ENCODE measurements around the gene SYK. TPM values are rescaled to one million over a fixed set of nuclear protein-coding genes. Genes with fewer than 3 reads are reported as not detected.

Gene SYK
- total RNA-seq, 3 donors from 2014 or later (not counting 1 experiment from before 2014, with no cell fraction given) = 75.5 to 104 (median 78.0) TPM

GRCh38 chr9:90842996-90843395 lies 41.4 kb downstream of the SYK start:
- Histone ChIP-seq H3K4me3 (ENCODE audit: low read length) (no peak overlapping the region), H3K27ac (ENCODE audit: low read length) (peak overlapping the region; percentile 38), H3K9me3 (ENCODE audit: control insufficient read depth, insufficient read depth, low read length) (no peaks in the 10 kb centered on the region), H3K4me1 (ENCODE audit: control insufficient read depth, insufficient read depth, low read length) (peaks cover 51% of the 10 kb centered on the region), H3K36me3 (ENCODE audit: control insufficient read depth, insufficient read depth, low read length) (peaks cover 36% of the 10 kb centered on the region), H3K27me3 (ENCODE audit: control insufficient read depth, insufficient read depth, low read length) (no peaks in the 10 kb centered on the region)
- Mint-ChIP-seq H3K36me3 (peaks cover 4% of the 10 kb centered on the region), H3K4me3 (no peak overlapping the region), H3K27ac (no peak overlapping the region), H3K9me3 (no peaks in the 10 kb centered on the region), H3K27me3 (ENCODE audit: low read depth in 2 of 2) (no peaks in the 10 kb centered on the region), H3K4me1 (peaks cover 17 to 28% of the 10 kb centered on the region in 2 donors)
- DNase-seq (peak in 1 of 2 donors; percentile 52), ATAC-seq (peak; percentile 73 to 91 (median 82))
- WGBS (ENCODE audit: insufficient coverage) = 14% methylated on average over 14 of the region's 14 CpGs
- intact Hi-C loops (cut with micrococcal nuclease) = loop anchor here (5.0 kb wide), 1 partner anchor 41 kb away; the partner anchor contains the start of gene SYK
- no peak for TF ChIP-seq CTCF (IDR thresholded peaks at IDR 0.05)

GRCh38 chr9:90843525-90843924 lies 41.9 kb downstream of the SYK start:
- Mint-ChIP-seq H3K27ac (no peak overlapping the region), H3K27me3 (ENCODE audit: low read depth in 2 of 2) (no peaks in the 10 kb centered on the region), H3K36me3 (peaks cover 10% of the 10 kb centered on the region), H3K4me1 (peaks cover 16 to 23% of the 10 kb centered on the region in 2 donors), H3K4me3 (peak overlapping the region; percentile 2), H3K9me3 (no peaks in the 10 kb centered on the region)
- peaks cover 49% of the 10 kb centered on the region for H3K4me1 ChIP-seq (ENCODE audit: control insufficient read depth, insufficient read depth, low read length)
- H3K36me3 ChIP-seq (ENCODE audit: control insufficient read depth, insufficient read depth, low read length) = peaks cover 39% of the 10 kb centered on the region
- no peak for ATAC-seq
- H3K9me3 ChIP-seq (ENCODE audit: control insufficient read depth, insufficient read depth, low read length) = no peaks in the 10 kb centered on the region
- WGBS (ENCODE audit: insufficient coverage) = 62% methylated on average over 5 of the region's 6 CpGs
- no peaks in the 10 kb centered on the region for H3K27me3 ChIP-seq (ENCODE audit: control insufficient read depth, insufficient read depth, low read length)
- no peak for TF ChIP-seq CTCF (IDR thresholded peaks at IDR 0.05)
- no peak overlapping the region for H3K4me3 ChIP-seq (ENCODE audit: low read length)
- peak overlapping the region; percentile 38 for H3K27ac ChIP-seq (ENCODE audit: low read length)
- no peak for DNase-seq
- intact Hi-C loops (cut with micrococcal nuclease) = loop anchor here (5.0 kb wide), 1 partner anchor 41 kb away; the partner anchor contains the start of gene SYK

DNA sequence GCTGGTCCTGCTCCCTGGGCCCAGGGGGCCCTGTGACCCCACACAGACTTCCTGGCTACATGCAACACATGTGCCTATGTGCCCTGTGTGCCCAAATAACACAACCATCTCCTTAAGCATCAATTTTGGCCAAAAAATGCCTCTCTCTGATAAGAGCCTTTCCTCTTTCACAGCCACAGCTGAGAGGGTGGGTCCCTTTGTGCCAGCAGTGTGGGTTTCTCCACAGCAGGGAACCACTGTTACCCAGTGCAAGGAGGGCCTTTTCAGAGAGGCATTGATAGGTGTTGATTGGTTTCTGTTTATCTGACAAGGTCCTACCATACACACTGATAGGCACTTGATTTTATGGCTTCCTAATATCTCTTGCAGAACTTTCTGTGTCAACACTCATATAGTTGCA lies 42.7 kb downstream of the SYK start:
- no peak overlapping the region for H3K4me3 Mint-ChIP-seq
- TF ChIP-seq CTCF (IDR thresholded peaks at IDR 0.05) = no peak
- peaks cover 41% of the 10 kb centered on the region for H3K4me1 ChIP-seq (ENCODE audit: control insufficient read depth, insufficient read depth, low read length)
- no peaks in the 10 kb centered on the region for H3K9me3 ChIP-seq (ENCODE audit: control insufficient read depth, insufficient read depth, low read length)
- peaks cover 8 to 15% of the 10 kb centered on the region in 2 donors for H3K4me1 Mint-ChIP-seq
- no peaks in the 10 kb centered on the region for H3K27me3 ChIP-seq (ENCODE audit: control insufficient read depth, insufficient read depth, low read length)
- peaks cover 47% of the 10 kb centered on the region for H3K36me3 ChIP-seq (ENCODE audit: control insufficient read depth, insufficient read depth, low read length)
- no peaks in the 10 kb centered on the region for H3K27me3 Mint-ChIP-seq (ENCODE audit: low read depth in 2 of 2)
- H3K4me3 ChIP-seq (ENCODE audit: low read length) = no peak overlapping the region
- H3K36me3 Mint-ChIP-seq = peaks cover 13% of the 10 kb centered on the region
- no peak overlapping the region for H3K27ac Mint-ChIP-seq
- no peak overlapping the region for H3K27ac ChIP-seq (ENCODE audit: low read length)
- ATAC-seq (no peak), DNase-seq (no peak)
- no peaks in the 10 kb centered on the region for H3K9me3 Mint-ChIP-seq
- intact Hi-C loops (cut with micrococcal nuclease) = loop anchor here (5.0 kb wide), 1 partner anchor 42 kb away; the partner anchor contains the start of gene SYK

Data from natural killer cell (primary cell).